PC-9 (cell line): ENCODE results near the gene ABCB8. TPM values are rescaled to one million over a fixed set of nuclear protein-coding genes. Genes with fewer than 3 reads are reported as not detected.

ENCODE experiments used
- BruUV-seq: library from RNA; stranded (reverse); fragments of 400-500 nt; replicated peaks from 2 replicates; lab custom pipeline; 2021; lab: Mats Ljungman, UMichigan
- CTCF ChIA-PET: fragments of 300-600 bp; sonication (Branson Sonifier 250); formaldehyde crosslinking; loops from one replicate; lab custom pipeline; 2022; ENCODE audit warnings: antibody characterized with exemption; lab: Charles Lee
- POLR2A ChIA-PET: fragments of 300-600 bp; sonication (Branson Sonifier 250); formaldehyde crosslinking; loops from one replicate; lab custom pipeline; 2022; ENCODE audit warnings: antibody characterized with exemption; ENCODE audit not compliant: unreplicated experiment; lab: Charles Lee
- DNase-seq, 2 experiments: peaks; one replicate each; pipeline versions ENCODE4 v3.0.0 to v3.0.0-alpha.2; 2015 to 2022; ENCODE audit warnings: mixed read lengths in 1 of 2
- H2AFZ ChIP-seq: fragments of 200-600 bp; sonication (generic); 2 replicates; pipeline ENCODE4 v1.8.1; 2017; ENCODE audit warnings: antibody characterized with exemption
- H3F3A ChIP-seq: fragments of 200-600 bp; sonication (generic); 2 replicates; pipeline ENCODE4 v1.8.1; 2017; ENCODE audit warnings: antibody characterized with exemption, mild to moderate bottlenecking, low read depth; ENCODE audit not compliant: insufficient read depth
- H3K27ac ChIP-seq: fragments of 200-600 bp; sonication (generic); 2 replicates; pipeline ENCODE4 v1.6.1; 2016; ENCODE audit warnings: mixed run types
- H3K27me3 ChIP-seq: fragments of 200-600 bp; sonication (generic); 2 replicates; pipeline ENCODE4 v1.6.1; 2016; ENCODE audit warnings: low read depth, mixed run types; ENCODE audit not compliant: insufficient read depth
- H3K36me3 ChIP-seq: fragments of 200-600 bp; sonication (generic); 2 replicates; pipeline ENCODE4 v1.6.1; 2016; ENCODE audit warnings: low read depth, mixed run types
- H3K4me1 ChIP-seq: fragments of 200-600 bp; sonication (generic); replicated peaks from 2 replicates; pipeline ENCODE4 v1.6.1; 2016; ENCODE audit warnings: mixed run types; ENCODE audit not compliant: insufficient read depth
- H3K4me2 ChIP-seq: fragments of 200-600 bp; sonication (generic); 2 replicates; pipeline ENCODE4 v1.6.1; 2017; ENCODE audit warnings: mixed run types
- H3K4me3 ChIP-seq: fragments of 200-600 bp; sonication (generic); 2 replicates; pipeline ENCODE4 v1.6.1; 2016; ENCODE audit warnings: mixed run types
- H3K79me2 ChIP-seq: fragments of 200-600 bp; sonication (generic); 2 replicates; pipeline ENCODE4 v1.6.1; 2017; ENCODE audit warnings: low read depth, mixed run types
- H3K9me2 ChIP-seq: fragments of 200-600 bp; sonication (generic); 2 replicates; pipeline ENCODE4 v1.8.1; 2017; ENCODE audit warnings: mild to moderate bottlenecking; ENCODE audit not compliant: insufficient read depth
- H3K9me3 ChIP-seq: fragments of 200-600 bp; sonication (generic); 2 replicates; pipeline ENCODE4 v1.8.1; 2016; ENCODE audit warnings: low read depth; ENCODE audit not compliant: insufficient read depth
- H4K20me1 ChIP-seq: fragments of 200-600 bp; sonication (generic); 2 replicates; pipeline ENCODE4 v1.8.1; 2017; ENCODE audit not compliant: insufficient read depth
- CTCF ChIP-seq: fragments of 200-600 bp; sonication (generic); conservative IDR thresholded peaks from 2 replicates; pipeline ENCODE4 v1.6.1; 2017; ENCODE audit warnings: mixed run types, antibody characterized with exemption, mild to moderate bottlenecking, moderate library complexity
- EZH2 ChIP-seq: fragments of 200-600 bp; sonication (generic); IDR thresholded peaks from 2 replicates; pipeline ENCODE4 v1.8.0; 2017; ENCODE audit warnings: antibody characterized with exemption, low read depth
- intact Hi-C: fragments of 100-400 bp; cut with micrococcal nuclease; formaldehyde crosslinking; loops from one replicate; pipeline ENCODE4 v1.10.0; 2022; ENCODE audit not compliant: unreplicated experiment
- total RNA-seq: library from RNA; stranded (reverse); gene quantifications from 2 replicates; pipeline ENCODE4 v1.2.3, GENCODE V29; 2021

Gene ABCB8
- total RNA-seq, 1 experiment from 2014 or later: 61.9 TPM

DNA sequence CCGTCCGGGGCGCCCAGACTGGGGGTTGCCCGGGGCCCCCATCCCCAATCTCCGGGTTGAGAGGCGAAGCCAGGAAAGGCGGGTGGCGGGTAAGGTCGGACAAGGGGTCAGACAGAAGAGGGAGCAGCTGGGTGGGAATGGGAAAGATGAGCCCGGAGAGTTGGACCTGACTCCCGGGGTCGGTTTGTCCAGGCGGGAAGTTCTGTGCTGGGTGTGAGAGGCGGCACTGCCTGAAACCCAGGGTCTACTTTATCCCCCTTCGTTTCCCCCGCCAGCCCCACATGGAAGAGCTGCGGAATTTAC, 31.8 kb downstream of the ABCB8 start:
- Histone ChIP-seq H3K4me1 (peaks cover 50% of the 10 kb centered on the region), H3K9me3 (no peaks in the 10 kb centered on the region), H3K27me3 (no peaks in the 10 kb centered on the region), H3K9me2 (no peaks in the 10 kb centered on the region), H4K20me1 (peaks cover 15% of the 10 kb centered on the region), H3K79me2 (peaks cover 43% of the 10 kb centered on the region), H3K4me2 (peak overlapping the region; percentile 93), H3K4me3 (peak overlapping the region; percentile 82), H3K27ac (no peak overlapping the region), H3K36me3 (no peaks in the 10 kb centered on the region), H2AFZ (peak overlapping the region; percentile 79), H3F3A (peaks cover 50% of the 10 kb centered on the region; the same call in 1 of the 2 replicates)
- ChIA-PET POLR2A (no interaction called here), CTCF (interaction anchor here (0.7 kb wide), 1 partner anchor 24 kb away, joined by 3 read pairs; no protein-coding TSS in a partner anchor)
- TF ChIP-seq EZH2: no peak
- TF ChIP-seq CTCF: peak; percentile 42; the same call in 1 of the 2 replicates
- DNase-seq: no peak
- intact Hi-C loops: loop anchor here (1.0 kb wide), 1 partner anchor 20 kb away; the partner anchor contains the start of gene FASTK
- BruUV-seq: no TSS peak

GRCh38 chr7:151060416-151061212, 32.4 kb downstream of the ABCB8 start:
- Histone ChIP-seq H3K27ac (no peak overlapping the region), H3K9me3 (no peaks in the 10 kb centered on the region), H3K4me1 (peaks cover 50% of the 10 kb centered on the region), H3K4me3 (peak overlapping the region; percentile 82), H3K4me2 (peak overlapping the region; percentile 93), H4K20me1 (peaks cover 20% of the 10 kb centered on the region), H3K79me2 (peaks cover 43% of the 10 kb centered on the region), H3K9me2 (no peaks in the 10 kb centered on the region), H3F3A (peaks cover 47% of the 10 kb centered on the region; the same call in 1 of the 2 replicates), H2AFZ (peak overlapping the region; percentile 79), H3K36me3 (no peaks in the 10 kb centered on the region), H3K27me3 (no peaks in the 10 kb centered on the region)
- intact Hi-C loops: loop anchor here (1.0 kb wide), 1 partner anchor 20 kb away; the partner anchor contains the start of gene FASTK
- POLR2A ChIA-PET: interaction anchor here (0.6 to 0.7 kb wide), 4 partner anchors 8 to 249 kb away, joined by 4 to 25 read pairs (median 7); partner anchors contain the start of genes ABCB8 and ATG9B
- TSS peak; percentile 23 for BruUV-seq
- CTCF ChIA-PET: interaction anchor here (0.7 kb wide), 1 partner anchor 24 kb away, joined by 3 read pairs; no protein-coding TSS in a partner anchor
- DNase-seq: peak in 1 of 2 experiments; percentile 71
- TF ChIP-seq EZH2: no peak
- no peak for TF ChIP-seq CTCF

- intact Hi-C loops: no loop called here
- Histone ChIP-seq H4K20me1 (peaks cover 23% of the 10 kb centered on the region), H2AFZ (no peak overlapping the region), H3K9me3 (no peaks in the 10 kb centered on the region), H3K27ac (peak overlapping the region; percentile 85), H3K4me1 (peaks cover 50% of the 10 kb centered on the region), H3K36me3 (peaks cover under 1% of the 10 kb centered on the region; the same call in 1 of the 2 replicates), H3K9me2 (no peaks in the 10 kb centered on the region), H3K4me2 (peak overlapping the region; percentile 93), H3K4me3 (peak overlapping the region; percentile 82; the same call in 1 of the 2 replicates), H3K27me3 (no peaks in the 10 kb centered on the region), H3K79me2 (peaks cover 43% of the 10 kb centered on the region), H3F3A (peaks cover 38% of the 10 kb centered on the region; the same call in 1 of the 2 replicates)
- DNase-seq: no peak
- no TSS peak for BruUV-seq
- no peak for TF ChIP-seq CTCF
- TF ChIP-seq EZH2: no peak
- POLR2A ChIA-PET: interaction anchor here (0.5 to 0.7 kb wide), 5 partner anchors 8 to 250 kb away, joined by 4 to 25 read pairs (median 5); partner anchors contain the start of genes ABCB8 and ATG9B
- CTCF ChIA-PET: interaction anchor here (0.6 to 1.2 kb wide), 2 partner anchors 24 to 33 kb away, joined by 3 to 8 read pairs; partner anchors contain the start of gene ABCB8
Measured at GRCh38 chr7:151061213-151062110, 33.2 kb downstream of the ABCB8 start.
